Raji (cell line): ENCODE measurements around the gene ODAM.

ENCODE experiments used
- POLR2A ChIP-seq: IDR thresholded peaks from 2 replicates; pipeline ENCODE4 v1.6.1; 2011; ENCODE audit warnings: low read depth, low read length, control low read depth; ENCODE audit not compliant: insufficient read depth

ODAM gene, protein sequence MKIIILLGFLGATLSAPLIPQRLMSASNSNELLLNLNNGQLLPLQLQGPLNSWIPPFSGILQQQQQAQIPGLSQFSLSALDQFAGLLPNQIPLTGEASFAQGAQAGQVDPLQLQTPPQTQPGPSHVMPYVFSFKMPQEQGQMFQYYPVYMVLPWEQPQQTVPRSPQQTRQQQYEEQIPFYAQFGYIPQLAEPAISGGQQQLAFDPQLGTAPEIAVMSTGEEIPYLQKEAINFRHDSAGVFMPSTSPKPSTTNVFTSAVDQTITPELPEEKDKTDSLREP

DNA sequence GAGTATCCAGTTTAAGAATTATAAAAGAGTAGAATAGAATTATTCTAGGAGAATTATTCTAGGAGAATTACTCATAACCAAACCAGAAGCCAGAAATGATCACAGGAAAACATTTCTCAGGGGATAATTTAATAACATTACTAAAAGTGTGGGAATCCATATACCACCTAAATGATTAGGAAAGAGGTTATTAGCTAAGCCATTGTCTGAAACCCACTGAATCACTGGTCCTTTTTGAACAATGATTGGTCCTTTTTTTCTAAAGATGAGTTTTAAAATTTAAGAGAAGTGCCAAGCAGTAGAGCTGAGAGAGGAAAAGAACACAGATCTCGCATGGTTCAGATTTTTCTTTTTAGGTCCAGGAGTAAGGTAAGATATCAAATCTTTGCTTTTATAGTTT is at the start of gene ODAM:
ODAM (plus strand) TSS at position 301 of the 400 bp plus-strand sequence. CDS start 819 bp downstream, outside the sequence.
- TF ChIP-seq POLR2A, result no peak

DNA sequence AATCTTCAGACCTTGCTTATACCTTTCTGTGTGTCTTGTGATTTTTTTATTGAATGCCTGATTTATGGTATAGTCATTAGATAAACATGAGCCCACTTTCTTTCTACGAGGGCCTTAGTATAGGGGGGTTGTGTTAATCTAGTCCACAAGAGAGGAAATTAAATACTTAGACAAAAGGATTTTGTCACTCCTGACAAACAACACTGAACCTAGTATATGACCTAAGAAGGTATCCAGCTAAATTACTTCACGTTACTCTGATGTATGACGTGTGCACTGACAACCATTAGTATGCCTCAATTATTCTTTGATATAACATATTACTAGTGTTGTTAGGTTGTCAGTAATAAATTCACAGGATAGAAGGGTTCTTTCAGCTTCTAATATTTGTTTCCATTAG is 44.3 kb upstream of the ODAM start:
- no peak for TF ChIP-seq POLR2A

DNA sequence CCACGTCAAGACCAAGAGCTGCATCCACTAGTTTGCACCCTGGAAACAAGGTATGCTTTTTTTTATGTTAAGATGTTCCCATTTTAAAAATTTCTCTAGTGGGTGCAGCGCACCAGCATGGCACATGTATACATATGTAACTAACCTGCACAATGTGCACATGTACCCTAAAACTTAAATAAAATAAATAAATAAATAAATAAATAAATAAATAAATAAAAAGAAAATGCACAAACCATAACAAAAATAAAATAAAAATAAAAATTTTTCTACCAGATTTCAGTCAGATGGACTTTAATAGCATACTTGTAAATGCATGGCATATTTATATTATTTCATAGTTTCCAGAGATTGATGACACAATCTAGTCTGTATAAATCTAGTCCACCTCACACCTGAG is 43.4 kb upstream of the ODAM start:
- no peak for TF ChIP-seq POLR2A

DNA sequence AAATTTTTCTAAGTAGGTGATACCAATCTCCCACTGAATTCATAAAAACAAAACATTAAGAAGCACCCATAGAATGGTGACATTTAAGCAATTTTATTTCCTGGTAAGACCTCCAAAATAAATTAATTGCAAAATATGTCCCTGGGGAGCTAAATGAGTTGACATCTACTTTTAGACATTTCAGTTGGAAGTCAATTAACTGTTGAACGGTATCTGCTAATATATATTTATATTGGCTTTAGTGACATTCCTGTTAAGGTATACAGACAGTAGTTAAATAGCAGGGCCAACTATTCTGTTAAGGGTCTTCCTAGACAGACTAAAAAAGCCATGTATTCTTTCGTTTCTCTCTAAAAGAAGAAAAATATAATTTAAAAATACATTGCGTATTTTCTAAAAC is 41.6 kb upstream of the ODAM start, which contains the start of gene PRR27:
PRR27 (plus strand) TSS at position 301 of the 400 bp plus-strand sequence. CDS start 139 bp downstream, outside the sequence.
- TF ChIP-seq POLR2A, result no peak

DNA sequence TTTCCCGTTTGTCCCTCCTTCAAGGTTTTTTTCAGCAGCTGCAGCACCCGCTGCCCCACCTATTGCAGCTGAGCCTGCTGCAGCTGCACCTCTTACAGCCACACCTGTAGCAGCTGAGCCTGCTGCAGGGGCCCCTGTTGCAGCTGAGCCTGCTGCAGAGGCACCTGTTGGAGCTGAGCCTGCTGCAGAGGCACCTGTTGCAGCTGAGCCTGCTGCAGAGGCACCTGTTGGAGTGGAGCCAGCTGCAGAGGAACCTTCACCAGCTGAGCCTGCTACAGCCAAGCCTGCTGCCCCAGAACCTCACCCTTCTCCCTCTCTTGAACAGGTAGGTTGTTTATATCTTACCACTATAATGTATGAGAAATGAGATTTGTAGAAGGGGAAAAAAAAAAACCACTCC is 36.9 kb upstream of the ODAM start:
- no peak for TF ChIP-seq POLR2A

DNA sequence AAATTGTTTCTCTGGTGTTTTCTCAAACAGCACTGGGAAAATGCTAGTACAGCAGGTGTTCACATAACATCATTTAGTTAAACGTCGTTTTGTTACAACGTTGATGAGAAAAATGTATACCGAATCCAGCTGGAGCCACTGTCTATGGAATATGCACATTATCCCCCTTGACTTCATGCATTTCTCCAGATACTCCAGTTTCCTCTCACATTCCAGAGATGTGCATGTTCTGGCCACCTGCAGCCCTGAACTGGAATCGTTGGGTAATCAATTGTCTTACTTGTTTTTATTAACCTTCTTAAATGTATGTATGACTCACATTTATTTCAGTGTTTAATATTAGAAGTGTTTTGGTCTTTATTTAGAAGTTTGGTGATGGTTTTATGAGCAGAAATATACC is 18.4 kb upstream of the ODAM start:
- no peak for TF ChIP-seq POLR2A

DNA sequence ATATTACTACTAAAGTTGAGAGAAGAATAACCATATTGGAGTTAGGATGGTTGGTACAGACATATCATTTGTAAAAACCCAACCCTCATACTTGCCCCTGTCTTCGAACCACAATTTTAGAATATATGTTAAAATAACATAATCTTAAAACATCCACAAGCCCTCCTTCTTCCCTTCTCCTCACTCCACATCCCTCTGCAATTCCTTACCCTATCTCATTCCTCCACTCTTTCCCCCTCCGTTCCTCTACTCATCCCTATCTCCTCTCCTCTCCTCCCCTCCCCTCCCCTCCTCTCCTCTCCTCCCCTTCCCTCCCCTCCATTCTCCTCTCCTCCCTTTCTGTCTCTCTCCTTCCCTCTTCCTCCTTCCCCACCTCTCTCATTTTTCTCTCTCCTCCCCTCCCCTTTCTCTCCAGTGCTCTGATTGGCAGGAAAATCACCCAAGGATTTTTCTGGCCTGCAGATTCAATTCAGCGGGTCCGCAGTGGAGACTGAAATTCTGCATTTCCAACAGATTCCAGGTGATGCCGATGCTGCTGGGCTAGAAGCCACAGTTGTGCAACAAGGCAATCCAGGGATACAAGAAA is 17.4 kb upstream of the ODAM start:
- no peak for TF ChIP-seq POLR2A

DNA sequence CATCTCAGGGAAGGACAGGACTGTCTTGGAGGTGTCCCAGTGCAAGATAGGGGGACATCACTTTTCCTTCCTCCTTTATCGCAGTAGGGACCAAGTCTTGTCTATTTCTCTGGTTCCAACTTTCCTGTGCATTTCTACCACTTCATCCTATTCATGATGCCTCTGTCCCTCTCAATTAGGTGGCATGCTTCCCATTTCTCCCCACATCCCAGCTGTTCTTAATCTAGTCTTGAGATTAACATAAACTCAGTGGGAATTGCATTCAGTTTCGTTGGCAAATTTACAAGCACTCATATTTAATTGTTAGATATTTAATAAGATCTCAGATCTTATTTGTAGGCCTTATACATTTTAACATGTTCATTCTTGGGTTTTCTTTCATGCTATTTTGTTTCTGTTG is 15.7 kb upstream of the ODAM start:
- TF ChIP-seq POLR2A, result no peak

DNA sequence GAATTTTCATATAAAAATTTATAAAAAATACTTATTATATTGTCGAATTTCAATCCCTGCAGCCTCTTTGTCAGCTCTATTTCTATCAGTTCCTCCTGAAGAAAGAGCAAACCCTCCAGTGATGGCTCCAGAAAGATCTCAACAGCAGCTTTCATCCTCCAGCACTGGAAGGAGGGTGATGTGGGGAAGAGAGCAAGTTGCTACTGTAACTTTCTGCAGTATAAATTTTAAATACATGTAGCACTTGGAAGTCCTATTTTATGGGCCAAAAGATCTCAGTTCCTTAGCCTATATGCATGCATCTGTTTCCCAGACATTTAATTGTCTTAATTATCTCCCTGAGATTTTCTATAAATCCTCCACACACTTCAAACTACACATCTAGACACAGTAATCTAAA is 13.7 kb upstream of the ODAM start:
- TF ChIP-seq POLR2A, result no peak

DNA sequence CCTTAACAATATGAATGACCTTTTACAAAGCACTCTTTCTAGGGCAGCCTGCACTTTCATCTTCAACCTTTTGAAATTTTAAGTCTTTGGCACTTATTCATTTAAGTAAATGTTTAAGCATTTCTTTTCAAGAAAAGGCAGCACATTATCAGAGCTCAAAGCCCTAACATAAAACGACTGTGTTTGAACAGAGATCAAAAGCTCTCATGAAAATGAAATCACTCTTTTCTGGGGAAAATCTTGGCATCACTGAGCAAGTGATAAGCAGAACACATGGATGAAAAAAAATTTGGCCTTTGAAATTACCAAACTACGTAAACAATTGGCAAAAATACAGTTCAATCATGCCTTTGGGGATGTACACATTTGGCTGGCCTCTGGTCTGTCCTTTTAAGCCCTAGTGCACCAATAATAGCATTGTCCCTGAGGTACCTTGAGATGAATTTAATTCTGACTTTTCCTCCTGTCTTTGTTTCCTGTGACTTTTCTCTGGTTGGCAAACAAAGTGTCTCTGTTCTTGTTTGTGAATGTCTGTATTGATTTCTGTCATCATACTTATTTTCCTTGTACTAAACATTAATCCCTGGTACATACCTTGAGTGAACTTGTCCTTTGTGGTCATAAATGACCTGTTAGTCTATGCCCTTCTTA is 12.9 kb upstream of the ODAM start:
- no peak for TF ChIP-seq POLR2A

DNA sequence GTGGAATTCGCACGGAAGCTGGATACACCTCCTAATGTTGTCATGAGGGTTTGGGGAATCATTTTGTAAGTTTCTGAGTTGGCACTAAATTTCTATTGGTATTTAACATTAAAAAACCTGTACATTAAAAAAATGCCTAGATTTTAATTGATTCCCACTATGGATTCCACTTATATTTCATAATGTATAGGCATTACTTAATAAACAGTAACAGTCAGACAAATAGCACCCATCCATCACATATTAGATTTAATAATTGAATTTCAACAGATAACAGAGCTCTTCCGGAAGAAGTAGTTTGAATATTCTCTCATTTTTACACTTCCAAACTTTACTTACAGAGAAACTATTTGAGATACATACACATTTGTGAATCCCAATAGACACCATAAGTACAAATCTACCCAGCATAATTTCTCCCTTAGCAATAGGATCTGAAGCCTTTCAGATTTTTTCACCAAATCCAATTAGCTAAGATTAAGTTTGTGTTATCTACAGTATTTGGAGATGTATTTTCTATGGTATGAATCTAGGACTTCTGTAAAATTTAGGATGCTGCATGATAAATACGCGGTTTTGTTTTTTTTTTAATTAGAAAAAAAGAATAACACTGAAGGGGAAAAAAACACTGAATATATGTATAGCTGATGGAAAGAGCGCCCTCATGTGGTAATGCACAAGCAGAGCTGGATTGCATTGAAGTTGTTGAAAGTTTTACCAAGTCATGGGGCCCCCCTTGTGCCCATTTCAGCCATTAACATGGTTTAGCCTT is 12.2 kb upstream of the ODAM start:
- TF ChIP-seq POLR2A, result no peak

DNA sequence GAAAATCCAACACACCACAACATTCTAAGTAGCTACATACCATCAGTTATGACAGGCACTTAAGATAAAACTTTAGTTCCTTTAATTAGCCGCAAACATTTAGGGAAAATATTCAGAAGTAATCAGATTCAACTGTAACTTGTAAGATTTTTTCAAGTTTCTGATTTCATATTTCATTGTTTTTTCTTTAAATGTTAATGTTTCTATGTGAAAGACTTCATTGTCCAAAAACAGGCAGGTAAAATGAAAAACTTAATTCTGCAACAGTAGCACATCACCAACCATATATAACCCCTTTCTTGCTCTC is 11.6 kb upstream of the ODAM start:
- TF ChIP-seq POLR2A, result no peak

DNA sequence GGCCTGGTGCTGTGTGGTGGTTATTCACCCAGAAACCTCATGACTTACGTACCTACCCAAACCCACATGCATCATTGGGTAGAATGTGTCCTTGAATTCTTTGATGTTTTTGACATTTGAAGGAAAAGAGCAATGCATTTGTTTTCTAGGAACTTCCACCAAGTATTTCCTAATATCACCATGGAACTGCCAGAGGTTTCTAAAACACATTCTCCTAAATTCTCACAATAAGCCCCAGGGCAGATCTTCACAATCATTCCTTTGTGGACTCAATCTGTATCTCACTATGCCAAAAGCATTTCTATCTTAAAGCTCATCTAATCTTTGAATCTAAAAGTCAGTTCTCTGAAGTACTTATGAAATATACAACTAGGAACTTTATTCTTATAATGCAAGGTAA is 8.3 kb upstream of the ODAM start:
- TF ChIP-seq POLR2A, result no peak

DNA sequence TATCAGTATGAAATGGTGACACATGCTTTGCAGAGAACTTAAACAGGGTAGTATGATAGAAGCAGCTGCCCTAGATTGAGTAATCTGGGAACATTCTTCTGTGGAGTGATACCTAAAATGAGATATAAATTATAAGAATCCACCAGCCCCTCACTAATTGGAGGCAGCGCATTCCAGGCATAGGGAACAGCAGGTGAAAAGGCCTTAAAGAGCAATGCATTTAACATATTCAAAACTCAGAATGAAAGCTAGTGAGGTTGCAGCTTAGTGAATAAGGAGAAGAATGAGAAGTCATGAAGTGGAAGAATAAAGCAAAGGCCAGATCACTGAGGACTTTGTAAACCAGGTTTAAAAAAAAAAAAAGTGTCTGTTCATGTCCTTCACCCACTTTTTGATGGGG is 4.9 kb upstream of the ODAM start:
- no peak for TF ChIP-seq POLR2A

DNA sequence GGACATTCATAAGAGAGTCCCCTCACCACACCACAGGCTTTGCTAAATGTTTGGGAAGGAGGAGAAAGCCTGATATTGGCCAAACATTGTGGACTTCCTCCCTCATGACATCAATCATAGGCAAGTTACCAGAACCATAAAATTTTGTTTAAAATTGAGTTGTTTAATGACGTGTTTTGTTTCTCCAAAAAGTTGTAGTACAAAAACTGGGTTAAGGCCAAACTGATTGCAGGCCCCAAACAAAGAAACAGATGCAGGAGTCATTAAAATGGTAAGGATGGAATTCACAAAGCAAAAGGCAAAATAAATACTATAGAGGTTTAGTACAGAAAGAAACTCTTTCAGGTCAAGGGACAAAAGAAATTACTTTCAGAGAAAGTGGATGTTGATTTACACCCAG is 3.9 kb upstream of the ODAM start:
- TF ChIP-seq POLR2A, result no peak

DNA sequence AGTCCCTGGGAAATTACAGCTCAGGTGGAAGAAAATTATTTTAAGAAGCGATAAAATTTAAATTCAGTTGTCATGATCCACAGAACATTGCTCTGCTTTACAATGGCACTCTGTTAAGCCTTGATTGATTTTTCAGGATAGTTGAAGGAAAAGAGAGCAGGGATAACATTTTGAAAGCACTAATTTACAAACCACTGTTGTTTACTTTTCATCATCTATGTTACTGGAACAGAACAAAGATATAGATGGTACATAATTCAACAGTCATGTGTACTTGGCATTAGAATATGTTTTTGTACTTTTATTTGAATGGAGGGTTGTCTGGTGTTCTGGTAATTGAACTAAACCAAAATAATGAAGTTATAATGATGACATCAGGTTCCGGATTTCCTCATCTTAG is 2.6 kb upstream of the ODAM start:
- TF ChIP-seq POLR2A, result no peak
